Thyroid gland (tissue), 4 donors: Measurements from ENCODE around the gene APBA3.

Experiments
- POLR2A ChIP-seq, 2 donors: fragments of 450-650 bp; IDR thresholded peaks; one replicate each; pipeline ENCODE4 v1.6.1; 2017; ENCODE audit warnings: antibody characterized with exemption in 2 of 2, mild to moderate bottlenecking in 2 of 2, moderate library complexity in 1 of 2
- TF ChIP-seq, protein P1 (sequence below), 6 experiments: fragments of 200-600 bp in 3 of 6; fragments of 450-650 bp in 3 of 6; sonication (generic) in 3 of 6; IDR thresholded peaks; one replicate each; pipeline ENCODE4 v1.5.1; 2016 to 2019; ENCODE audit warnings: antibody characterized with exemption in 6 of 6, mild to moderate bottlenecking in 2 of 6, inconsistent platforms in 1 of 6, moderate library complexity in 1 of 6

- TF ChIP-seq, protein P1, sequence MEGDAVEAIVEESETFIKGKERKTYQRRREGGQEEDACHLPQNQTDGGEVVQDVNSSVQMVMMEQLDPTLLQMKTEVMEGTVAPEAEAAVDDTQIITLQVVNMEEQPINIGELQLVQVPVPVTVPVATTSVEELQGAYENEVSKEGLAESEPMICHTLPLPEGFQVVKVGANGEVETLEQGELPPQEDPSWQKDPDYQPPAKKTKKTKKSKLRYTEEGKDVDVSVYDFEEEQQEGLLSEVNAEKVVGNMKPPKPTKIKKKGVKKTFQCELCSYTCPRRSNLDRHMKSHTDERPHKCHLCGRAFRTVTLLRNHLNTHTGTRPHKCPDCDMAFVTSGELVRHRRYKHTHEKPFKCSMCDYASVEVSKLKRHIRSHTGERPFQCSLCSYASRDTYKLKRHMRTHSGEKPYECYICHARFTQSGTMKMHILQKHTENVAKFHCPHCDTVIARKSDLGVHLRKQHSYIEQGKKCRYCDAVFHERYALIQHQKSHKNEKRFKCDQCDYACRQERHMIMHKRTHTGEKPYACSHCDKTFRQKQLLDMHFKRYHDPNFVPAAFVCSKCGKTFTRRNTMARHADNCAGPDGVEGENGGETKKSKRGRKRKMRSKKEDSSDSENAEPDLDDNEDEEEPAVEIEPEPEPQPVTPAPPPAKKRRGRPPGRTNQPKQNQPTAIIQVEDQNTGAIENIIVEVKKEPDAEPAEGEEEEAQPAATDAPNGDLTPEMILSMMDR (IDR thresholded peaks at IDR 0.05) = no peak
- TF ChIP-seq POLR2A (IDR thresholded peaks at IDR 0.05) = no peak
Measured at GRCh38 chr19:3800996-3801395, 39.5 kb upstream of the APBA3 start.
